NCI-H2196 treated with DMSO at 0.1 percent for 48 hours (cell line): ENCODE measurements around the gene TMEM40.
"Not testable (repeated sequence)": the region's sequence is repeated elsewhere in the genome, so short reads cannot be mapped to it uniquely, and the experiment has no call there.

Source experiments
- DNase-seq: peaks from one replicate; lab custom pipeline; 2025; ENCODE audit not compliant: unreplicated experiment; lab: John Stamatoyannopoulos, UW

TMEM40 gene

GRCh38 chr3:12777171-12777570 lies 18.1 kb upstream of the TMEM40 start:
- no peak for DNase-seq

DNA sequence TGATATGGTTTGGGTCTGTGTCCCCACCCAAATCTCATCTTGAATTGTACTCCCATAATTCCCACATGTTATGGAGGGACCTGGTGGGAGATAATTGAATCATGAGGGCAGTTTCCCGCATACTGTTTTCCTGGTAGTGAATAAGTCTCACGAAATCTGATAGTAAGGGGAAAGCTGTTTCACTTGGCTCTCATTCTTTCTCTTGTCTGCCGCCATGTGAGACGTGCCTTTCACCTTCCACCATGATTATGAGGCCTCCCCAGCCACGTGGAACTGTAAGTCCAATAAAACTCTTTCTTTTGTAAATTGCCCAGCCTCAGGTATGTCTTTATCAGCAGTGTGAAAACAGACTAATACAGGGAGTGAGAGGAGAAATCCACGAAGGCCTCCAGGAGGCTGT lies 16.9 kb upstream of the TMEM40 start:
- DNase-seq: not testable (repeated sequence)

- no peak for DNase-seq
These were observed 16.2 kb upstream of the TMEM40 start for GRCh38 chr3:12775226-12775625.

DNA sequence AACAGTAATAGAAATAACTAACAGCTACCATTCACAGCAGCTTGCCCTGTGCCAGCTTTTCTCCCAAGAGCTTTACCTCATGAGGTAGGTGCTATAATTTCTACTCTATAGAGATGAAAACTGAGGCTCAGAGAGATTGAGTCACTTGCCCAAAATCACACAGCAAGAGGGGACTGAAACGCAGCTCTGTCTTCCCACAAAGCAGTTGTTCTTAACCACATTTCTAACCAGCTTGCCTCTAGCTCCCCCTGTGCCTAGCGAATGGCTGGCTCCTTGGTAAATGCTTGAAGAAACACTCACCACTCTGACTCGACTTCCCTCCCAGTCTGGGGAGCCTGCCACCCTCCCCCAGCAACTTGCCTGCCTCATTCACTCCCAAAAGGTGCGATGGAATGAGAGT lies 15.6 kb upstream of the TMEM40 start:
- DNase-seq: no peak

- no peak for DNase-seq
These were observed 14.6 kb upstream of the TMEM40 start for GRCh38 chr3:12773710-12774086.

- no peak for DNase-seq
These were observed 14.1 kb upstream of the TMEM40 start for GRCh38 chr3:12773030-12773709.

GRCh38 chr3:12772462-12772861 lies 13.4 kb upstream of the TMEM40 start:
- no peak for DNase-seq

- DNase-seq: no peak
These were observed 12.2 kb upstream of the TMEM40 start for GRCh38 chr3:12771236-12771635.

DNA sequence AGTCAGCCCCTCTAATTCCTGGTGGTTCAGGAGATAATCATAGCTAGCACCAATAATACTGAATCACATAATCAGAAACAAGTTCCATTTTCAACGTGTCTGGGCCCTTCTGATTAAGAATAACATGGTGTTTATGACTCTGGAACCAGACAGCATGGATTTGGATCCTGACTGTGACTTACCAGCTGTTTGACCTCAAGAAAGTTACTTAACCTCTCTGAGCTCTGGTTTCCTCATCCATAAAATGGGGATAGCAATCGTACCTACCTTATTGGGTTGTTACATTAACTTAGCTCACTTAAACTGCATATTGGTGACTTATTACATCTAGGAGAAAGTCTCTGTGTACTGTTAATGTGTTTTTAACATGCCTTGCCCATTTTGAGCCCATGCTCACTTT lies 10.7 kb upstream of the TMEM40 start:
- no peak for DNase-seq

DNA sequence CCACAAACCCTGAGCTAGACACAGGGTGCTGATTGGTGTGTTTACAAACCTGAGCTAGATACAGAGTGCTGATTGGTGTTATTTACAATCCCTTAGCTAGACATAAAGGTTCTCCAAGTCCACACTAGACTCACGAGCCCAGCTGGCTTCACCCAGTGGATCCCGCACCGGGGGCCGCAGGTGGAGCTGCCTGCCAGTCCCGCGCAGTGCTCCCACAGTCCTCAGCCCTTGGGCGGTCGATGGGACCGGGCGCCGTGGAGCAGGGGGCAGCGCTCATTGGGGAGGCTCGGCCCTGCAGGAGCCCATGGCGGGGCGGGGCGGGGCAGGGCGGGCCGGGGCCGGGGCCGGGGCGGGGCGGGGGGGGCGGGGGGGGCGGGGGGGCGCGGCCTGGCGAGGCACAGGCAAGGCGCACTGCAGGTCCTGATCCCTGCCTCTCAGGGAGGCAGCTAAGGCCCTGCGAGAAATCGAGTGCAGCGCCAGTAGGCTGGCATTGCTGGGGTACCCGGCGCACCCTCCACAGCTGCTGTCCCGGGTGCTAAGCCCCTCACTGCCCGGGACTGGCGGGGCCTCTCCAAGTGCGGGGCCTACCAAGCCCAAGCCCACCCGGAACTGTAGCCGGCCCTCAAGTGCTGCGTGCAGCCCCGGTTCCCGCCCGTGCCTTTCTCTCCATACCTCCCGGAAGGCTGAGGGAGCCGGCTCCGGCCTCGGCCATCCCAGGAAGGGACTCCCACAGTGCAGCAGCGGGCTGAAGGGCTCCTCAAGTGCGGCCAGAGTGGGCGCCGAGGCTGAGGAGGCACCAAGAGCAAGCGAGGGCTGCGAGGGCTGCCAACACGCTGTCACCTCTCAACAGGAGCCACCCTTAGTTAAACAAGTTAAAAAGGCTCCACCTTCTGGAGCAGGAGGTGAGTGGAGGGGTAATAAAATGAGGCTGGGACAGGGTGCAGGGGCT lies 9.8 kb upstream of the TMEM40 start:
- DNase-seq: no peak

- DNase-seq: no peak
These were observed 7.5 kb upstream of the TMEM40 start for GRCh38 chr3:12766541-12766940.

GRCh38 chr3:12764171-12764776 lies 5.2 kb upstream of the TMEM40 start:
- no peak for DNase-seq

- DNase-seq: no peak
These were observed 870 bp upstream of the TMEM40 start for GRCh38 chr3:12759693-12760565.

DNA sequence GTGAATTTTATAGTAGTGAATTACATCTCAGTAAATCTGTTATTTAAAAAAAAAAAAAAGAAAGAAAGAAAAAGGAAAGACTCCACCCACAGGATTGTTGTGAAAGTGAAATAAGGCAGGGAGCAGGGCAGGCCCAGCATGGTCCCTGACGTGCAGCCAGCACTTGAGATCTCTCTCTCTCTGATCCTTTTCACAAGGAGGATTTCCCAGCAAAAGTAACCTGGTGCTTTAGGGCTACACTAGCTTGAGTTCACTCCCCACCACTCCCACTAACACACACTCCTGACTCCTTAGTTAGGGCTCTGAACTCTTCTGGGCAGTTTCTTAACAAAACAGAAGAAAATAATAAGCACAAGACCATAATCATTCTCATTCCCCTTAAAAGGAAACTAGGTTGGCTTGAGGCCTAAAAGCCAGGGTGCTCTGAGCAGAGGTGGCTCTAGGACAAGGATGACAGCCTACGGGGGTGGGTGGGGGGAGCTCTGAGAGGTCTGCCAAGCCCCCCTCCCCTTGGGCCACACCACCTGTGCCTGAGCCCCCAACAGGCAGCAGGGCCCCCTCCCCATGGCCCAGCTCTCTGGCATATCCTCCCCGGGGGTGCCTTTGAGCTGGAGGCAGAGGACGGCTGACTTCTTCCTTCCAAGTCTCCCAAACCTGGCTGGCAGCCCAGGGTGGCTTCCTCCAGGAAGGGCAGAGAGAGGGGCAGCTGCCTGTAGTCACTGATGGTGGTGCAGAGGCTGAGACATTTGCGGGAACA lies 856 bp downstream of the TMEM40 start:
- no peak for DNase-seq

GRCh38 chr3:12756635-12757034 lies 2.4 kb downstream of the TMEM40 start:
- no peak for DNase-seq

DNA sequence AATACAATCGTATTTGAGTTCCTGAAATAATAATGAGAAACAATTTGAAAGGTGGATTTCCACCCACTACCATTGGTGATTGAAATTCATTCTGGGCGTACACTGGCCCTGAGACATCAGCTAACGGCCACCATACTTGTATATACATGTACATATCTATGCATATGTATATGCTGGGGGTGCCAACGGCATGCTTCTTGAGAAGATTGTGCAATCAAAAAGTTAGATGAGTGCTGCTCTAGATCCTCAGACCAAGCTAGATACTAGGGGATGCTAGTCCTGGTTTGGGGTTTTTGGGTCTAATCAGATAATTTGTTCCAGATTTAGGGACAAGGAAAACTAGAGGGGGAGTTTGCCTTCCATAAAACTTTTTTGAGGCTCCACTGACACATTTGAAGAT lies 2.9 kb downstream of the TMEM40 start:
- no peak for DNase-seq

GRCh38 chr3:12755754-12756153 lies 3.3 kb downstream of the TMEM40 start:
- DNase-seq: no peak

GRCh38 chr3:12754313-12754712 lies 4.7 kb downstream of the TMEM40 start:
- no peak for DNase-seq

DNA sequence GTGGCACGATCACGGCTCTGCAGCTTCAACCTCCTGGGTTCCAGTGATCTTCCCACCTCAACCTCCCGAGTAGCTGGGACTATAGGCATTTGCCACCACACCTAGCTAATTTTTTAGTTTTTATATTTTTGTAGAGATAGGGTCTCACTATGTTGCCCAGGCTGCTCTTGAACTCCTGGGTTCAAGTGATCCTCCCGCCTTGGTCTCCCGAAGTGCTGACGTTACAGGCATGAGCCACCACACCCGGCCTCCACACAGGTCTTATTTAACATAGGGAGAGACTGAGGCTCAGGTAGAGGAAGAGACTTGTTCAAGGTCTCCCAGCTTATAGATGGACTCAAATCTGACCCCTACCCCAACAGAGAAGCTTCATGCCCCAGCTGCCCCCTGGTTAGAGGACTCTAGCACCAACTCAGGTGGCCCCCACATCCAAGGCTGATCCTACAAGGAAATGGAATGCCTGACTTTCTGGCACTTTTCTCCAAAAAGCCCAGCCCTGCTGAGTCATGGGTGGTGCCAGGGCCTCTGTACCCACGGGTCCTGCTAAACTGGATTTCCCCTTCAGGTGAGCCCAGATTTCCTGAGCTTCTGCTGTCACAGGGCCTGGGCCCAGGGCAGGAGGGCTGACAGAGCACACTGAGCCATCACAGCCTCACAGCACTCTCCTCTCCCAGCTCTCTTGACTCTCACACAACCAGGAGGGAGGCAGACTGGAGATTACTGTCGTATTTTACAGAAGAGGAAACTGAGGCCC lies 5.6 kb downstream of the TMEM40 start:
- no peak for DNase-seq

DNA sequence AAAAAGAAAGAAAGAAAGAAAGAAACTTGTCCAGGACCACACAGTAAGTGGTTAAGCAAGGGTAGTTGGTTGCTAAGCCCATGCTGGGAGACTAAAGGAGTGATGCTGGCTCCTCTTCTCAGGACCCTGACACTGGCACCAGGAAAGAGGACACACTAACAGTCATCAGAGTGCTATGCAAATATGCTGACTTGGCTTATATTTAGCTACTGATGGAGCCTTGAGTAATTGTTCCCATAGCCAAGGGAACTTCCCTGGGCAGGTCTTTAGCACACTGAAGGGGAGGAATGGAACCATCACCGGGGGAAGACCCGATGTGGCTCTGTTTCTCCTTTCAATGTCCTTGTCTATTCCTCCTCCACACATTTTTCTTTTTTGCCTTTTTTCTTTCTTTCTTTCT lies 6.2 kb downstream of the TMEM40 start:
- DNase-seq: no peak
